HG03460 (cell line): Measurements from ENCODE around the gene PKN2.
"Not testable (repeated sequence)": the region's sequence is repeated elsewhere in the genome, so short reads cannot be mapped to it uniquely, and the experiment has no call there.

Experiments
- ATAC-seq: cut with Tn5 transposase; IDR thresholded peaks from one replicate; pipeline ENCODE4 v1.9.1; 2021; ENCODE audit not compliant: unreplicated experiment

PKN2 gene

DNA sequence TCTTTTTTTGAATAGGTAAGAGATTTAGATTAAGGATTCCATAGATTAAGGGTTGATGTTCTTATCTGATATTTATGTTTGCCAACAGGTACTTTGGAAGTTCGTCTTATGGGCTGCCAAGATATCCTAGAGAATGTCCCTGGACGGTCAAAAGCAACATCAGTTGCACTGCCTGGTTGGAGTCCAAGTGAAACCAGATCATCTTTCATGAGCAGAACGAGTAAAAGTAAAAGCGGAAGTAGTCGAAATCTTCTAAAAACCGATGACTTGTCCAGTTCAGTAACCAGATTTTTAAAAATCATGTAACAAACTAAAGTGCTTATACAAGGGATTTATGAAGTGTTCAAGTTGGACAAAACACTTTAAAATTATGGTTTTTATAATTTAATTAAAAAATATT lies 100.5 kb downstream of the PKN2 start:
- ATAC-seq, result no peak

DNA sequence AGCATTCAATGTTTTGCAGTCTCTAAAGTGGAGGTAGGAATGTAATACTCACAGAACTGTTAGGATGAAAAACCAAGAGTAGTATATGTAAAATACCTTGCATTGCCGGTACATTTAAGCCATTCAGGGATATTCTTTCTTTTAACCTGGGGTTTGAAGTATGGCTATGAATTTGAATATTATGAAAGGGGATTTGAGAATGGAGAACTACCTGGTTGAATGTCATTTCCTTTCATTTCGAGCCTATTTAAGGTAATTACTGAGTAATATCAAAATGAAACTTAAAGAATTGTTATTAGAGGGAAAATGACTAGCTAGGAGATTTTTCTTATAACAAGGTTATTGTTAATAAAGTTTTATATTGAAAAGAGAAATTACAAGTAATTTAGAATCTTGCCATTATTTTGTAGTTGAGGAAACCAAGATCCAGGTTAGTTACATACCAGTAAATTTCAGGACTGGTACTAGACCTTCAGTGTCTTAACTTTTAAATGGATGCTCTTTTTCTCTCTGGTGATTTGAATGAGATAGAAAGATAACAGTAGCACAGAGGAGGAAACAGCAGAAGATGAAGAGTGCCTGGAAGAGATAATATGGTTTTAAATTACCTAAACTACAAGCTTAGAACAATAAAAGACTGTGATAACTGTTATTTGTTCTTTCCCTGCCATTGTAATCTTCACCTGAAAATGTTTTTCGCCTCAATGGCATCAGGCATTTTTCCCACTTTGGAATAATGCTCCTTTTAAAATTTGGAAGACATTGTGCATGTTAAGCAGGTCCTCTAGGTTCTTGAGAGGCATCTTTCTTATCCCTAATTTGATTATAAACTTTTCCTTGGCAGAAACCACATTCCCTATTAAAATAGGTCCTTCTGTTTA lies 103.2 kb downstream of the PKN2 start:
- no peak for ATAC-seq

DNA sequence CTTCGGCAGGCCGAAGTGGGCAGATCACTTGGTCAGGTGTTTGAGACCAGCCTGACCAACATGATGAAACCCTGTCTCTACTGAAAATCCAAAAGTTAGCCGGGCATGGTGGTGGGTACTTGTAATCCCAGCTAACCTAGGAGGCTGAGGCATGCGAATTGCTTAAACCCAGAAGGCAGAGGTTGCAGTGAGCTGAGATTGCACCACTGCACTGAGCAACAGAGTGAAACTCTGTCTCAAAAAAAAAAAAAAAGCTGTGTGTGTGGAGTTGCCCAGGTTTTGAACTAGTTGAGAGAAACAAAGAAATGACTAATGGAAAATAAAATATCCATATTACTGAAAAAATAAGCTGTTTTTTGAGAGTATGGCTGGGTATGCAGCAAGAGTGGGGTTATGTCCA lies 107.1 kb downstream of the PKN2 start:
- ATAC-seq, result no peak

DNA sequence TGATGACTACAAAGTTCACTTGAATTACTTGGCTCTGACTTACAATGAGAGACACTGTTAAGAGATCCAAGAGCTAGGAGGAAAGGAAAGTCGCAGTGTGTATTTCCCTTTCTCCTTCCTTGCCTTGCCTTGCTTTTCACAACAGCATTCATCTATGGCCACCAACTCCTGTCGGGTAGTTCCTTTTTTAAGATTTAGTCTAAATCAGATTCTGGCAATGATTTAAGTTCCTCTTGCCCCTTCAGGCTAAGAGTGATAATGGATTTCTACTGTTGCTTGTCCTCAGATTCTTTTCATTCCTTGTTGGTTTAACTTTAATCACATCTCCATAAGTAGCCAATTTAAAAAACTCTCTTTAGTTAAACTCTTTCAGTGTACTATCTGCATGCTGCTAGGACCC lies 115.4 kb downstream of the PKN2 start:
- ATAC-seq, result no peak

DNA sequence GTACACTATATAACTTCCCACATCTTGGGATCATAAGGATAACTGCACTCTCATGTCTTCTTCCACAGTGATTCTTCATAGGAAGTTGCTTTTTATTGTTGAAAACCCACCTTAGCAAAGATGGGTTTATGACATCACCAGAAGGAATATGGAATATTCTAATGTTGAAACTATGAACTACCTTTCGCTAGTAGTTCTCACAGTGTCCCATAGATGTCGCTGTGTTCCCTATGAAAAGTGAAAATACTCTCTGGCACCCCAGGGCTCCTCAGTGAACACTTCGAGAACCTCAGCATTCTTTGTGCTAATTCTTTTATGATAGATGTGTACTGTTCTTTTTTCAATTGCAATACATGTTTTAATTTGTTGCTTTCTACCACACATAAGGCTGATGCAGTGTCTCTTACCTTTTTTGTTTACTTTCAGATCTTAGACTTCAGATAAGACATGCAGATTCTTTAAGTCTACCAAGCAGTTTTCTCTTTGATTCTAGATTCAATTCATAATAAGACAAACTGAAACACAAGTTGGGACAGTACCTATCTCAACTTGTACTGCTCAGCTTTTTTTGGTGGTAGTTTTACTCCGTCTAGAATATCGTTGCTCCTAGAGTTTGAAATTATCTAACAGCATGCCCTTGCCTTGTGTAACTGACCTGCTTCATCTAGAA lies 116.4 kb downstream of the PKN2 start:
- ATAC-seq, result no peak

DNA sequence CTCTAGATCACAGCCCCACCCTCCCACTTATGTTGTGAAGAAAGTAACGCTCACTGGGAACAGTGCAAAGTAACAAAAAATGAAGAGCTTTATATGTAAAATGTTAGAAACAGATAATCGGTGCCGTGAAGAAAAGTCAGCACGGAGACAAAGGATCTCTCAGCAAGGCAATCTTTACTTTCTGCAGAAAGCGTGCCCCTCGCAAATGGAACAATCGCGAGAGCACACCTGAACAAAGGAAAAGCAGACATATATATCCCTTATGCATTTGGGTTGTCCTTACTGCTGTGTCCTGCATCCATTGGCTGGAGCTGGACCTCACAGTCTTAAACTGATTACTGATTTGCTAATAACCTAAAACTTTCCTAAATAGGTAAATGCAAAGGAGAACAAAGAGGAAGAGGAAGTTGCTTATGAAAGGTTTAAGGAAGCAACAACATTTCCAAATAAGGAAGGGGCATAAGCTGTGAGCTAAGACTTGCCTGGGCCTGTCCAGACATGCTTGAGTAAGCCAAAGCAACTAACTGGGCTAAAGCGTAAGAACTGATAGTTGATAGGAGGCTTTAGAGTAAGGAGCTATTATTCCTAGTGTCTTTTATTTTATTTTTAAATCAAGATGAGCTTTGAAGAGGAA lies 117.6 kb downstream of the PKN2 start:
- no peak for ATAC-seq

DNA sequence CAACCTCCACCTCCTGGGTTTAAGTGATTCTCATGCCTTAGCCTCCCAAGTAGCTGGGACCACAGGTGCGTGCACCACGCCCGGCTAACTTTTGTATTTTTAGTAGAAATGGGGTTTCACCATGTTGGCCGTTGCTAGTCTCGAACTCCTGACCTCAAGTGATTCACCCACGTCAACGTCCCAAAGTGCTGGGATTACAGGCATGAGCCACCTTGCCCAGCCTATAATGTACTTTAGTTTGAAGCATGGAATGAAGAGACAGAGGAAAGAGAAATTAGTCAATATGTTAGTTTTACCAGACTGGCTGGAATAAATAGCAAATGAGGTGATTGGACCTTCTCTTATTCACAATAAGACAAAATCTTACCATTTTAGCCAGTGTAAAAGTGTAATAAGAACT lies 118.3 kb downstream of the PKN2 start:
- no peak for ATAC-seq

DNA sequence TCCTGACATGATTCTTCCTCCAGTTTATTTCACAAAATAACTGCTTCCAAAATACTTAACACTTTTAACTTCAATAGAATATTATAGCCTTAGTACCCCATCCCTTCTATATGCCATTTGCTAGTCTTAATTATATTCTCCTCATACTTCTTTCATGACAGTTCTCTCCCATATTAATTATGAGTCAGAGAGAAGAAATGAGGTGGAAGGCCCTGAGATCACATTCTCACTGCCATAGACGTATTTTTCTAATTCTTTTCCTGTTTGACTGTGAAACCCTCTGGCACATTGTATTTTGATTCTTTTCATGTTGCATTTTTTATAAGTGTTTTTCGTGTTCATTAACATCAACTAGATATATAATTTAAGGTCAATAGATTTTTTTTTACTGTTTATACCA lies 118.9 kb downstream of the PKN2 start:
- ATAC-seq, result no peak

DNA sequence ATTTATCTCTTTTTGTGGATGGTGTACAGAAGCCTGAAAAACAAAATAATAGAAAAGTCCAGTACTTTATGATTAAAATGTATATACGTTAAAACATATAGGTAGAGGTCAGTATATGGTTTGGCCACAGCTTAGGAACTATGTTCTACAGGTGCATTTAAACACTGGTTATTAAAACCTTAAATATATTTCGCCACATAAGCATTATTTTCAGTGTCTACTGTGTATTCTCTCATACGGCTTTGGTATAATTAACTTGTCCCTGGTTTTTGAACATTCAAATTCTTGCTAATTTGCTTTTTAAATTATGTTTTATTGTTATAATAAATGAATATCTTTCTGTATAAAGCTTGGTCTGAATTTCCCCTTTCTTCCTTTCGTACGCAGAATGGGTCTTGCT lies 119.4 kb downstream of the PKN2 start:
- ATAC-seq, result no peak

DNA sequence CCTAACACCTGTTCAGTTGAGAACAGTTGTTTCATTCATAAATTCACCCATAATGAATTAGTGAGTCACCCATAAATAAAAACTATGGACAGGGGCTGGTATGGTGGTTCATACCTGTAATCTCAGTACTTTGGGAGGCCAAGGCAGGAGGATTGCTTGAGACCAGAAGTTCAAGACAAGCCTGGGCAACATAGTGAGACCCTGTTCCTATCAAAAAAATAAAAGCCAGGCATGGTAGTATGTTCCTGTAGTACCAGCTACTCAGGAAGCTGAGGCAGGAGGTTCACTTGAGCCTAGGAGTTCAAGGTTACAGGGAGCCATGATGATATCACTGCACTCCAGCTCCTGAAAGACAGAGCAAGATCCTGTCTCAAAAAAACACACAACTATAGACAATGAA lies 128.3 kb downstream of the PKN2 start:
- ATAC-seq, result no peak

DNA sequence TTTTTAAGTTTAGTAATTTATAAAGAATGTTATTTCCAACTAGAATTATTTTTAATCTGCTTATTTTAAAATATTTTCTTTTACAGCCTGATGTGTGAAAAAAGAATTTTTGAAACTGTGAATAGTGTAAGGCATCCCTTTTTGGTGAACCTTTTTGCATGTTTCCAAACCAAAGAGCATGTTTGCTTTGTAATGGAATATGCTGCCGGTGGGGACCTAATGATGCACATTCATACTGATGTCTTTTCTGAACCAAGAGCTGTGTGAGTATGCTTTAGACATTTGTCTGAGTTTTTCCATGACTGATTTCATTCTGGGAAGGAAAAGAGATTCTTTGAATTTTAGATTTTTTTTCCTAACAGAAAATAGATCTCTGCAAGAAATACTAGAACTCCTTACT lies 129.4 kb downstream of the PKN2 start:
- no peak for ATAC-seq

DNA sequence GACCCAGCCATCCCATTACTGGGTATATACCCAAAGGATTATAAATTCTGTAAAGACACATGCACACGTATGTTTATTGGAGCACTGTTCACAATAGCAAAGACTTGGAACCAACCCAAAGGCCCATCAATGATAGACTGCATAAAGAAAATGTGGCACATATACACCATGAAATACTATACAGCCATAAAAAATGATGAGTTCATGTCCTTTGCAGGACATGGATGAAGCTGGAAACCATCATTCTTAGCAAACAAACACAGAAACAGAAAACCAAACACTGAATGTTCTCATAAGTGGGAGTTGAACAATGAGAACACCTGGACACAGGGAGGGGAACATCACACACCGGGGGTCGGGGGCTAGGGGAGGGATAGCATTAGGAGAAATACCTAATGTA lies 135.6 kb downstream of the PKN2 start:
- not testable (repeated sequence) for ATAC-seq

DNA sequence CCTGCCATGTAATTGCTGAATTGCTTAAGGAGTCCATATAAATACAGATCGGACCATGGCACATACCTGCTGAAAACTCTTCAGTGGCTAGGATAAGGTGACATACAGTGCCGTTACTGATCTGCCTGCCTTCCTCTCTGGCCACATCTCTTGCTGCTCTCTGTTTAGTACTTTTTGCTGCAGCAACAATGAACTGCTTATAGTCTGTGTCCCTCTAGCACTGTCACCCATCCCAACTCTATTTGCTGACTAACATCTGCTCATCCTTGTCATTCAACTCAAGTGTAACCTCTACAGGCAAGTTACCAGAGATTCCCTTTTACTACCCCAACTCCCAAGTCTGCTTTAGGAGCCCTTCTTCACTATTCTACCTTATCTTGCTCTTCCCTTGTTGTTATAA lies 141.6 kb downstream of the PKN2 start:
- no peak for ATAC-seq

DNA sequence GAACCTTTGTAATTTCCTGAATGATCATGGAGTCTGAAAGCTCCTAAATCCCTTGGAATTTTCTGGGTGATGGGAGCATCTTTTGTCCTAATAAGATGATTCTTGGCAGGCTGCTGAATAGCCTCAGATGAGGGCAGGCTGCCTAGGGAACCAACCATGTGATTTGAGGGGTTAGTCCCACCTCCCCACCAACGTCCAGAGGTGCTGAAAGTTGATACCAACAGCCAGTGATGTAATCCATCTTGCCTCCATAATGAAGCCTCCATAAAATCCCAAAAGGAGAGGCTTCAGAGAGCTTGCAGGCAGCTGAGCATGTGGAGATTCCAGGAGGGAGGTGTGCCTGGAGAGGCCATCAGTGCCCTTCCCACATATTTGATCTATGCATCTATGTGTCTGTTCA lies 163.6 kb downstream of the PKN2 start:
- ATAC-seq, result no peak

DNA sequence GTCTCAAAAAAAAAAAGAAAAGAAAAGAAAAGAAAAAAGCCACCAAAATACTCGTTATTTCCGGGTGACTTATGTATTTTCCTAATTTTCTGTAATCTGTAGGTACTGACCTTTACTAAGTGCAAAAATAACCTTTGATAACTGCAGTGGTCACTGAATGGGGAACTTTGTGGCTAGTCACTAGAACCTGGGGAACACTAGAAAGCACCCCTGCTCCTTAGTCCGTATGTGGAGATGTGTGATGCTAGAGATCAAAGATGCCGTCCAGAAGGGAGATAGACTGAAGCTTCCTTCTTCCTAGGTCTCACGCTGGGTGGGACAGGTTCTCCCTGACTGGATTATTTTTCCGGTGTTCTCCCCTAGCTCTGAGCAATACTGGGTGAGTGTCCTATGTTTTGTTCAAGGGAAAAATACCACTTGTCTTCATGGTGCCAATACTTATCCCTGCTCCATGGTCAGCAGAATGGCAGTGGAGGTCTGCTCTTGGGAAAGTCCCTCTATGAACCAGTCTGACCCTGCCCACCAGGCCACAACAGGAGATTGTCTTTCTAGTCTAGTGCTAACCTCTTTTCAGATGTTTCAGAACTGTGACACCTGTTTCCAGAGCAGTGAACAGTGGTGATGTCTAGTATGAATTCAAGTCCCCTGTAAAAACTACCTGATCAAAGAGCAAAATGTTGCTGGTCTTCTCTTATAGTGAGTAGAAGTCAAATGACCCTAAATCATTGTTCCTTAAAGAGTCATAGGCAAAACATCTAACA lies 167.4 kb downstream of the PKN2 start:
- no peak for ATAC-seq

DNA sequence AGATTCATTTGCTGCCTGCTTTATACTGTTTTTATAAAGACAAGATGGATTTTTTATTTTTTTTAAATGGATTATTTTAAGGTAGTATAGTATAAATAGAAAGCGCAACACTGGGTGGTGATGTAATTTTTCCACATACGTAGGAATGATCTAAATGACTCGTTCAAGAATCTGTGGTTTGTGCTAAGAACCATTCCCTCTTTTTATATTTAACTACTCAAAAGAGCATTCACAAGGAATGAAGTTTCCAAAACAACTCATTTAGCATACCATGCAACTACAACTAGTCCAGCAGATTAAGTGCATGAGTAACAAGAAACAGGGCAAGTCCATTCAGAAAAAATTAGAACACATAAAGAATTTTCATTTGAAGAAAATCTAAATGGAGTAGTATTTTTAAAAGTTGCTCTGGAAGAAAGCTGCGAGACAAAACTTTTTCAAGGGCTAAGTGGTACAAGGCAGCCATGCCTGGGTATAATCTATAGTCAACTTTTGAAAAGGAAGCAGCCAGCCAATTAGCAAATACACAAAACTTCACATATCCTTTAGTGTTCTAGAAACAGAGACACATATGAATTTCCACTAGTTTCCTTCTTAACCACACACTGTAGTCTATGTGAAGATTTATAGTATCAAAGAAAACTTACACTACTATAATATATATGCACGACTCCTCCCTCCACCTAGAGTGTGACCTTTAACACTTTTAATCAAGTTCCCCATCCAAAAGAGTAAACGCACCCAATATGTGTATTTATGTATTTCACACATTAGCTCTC lies 183.9 kb downstream of the PKN2 start:
- ATAC-seq, result no peak

DNA sequence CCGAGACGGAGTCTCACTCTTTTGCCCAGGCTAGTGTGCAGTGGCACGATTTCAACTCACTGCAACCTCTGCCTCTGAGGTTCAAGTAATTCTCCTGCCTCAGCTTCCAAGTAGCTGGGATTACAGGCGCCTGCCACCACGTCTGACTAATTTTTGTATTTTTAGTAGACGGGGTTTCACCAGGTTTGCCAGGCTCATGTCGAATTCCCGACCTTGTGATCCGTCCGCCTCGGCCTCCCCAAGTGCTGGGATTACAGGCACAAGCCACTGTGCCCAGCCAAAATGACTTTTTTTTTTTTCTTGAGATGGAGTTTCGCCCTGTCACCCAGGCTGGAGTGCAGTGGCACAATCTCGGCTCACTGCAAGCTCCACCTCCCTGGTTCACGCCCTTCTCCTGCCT lies 185.6 kb downstream of the PKN2 start:
- not testable (repeated sequence) for ATAC-seq

DNA sequence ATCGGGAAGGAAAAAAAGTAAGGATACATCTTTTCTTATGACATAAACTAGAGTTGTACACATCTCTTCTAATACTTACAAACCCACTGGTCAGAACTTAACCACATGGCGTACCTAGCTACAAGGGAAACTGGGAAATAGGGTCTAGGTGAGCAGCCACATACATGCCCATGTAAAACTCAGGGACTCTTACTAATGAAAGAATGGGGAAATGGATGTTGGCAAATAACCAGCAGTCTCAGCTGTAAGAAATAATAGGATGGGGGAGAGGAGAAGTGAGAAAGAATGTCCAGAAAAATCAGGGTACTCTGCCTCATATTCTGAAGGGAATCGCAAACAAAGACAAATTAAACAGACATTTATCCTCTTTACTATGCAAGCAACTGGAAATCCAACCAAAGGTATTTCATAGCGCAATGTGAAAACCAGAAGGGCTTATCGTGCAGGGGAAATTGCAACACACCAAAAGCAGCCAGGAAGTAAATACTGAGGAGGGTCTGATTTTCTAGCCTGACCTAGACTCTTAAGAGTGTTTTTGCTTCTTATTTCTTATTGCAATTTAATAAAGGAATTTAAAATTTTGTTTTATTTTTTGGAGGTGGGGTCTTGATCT lies 189.8 kb downstream of the PKN2 start:
- ATAC-seq, result no peak

DNA sequence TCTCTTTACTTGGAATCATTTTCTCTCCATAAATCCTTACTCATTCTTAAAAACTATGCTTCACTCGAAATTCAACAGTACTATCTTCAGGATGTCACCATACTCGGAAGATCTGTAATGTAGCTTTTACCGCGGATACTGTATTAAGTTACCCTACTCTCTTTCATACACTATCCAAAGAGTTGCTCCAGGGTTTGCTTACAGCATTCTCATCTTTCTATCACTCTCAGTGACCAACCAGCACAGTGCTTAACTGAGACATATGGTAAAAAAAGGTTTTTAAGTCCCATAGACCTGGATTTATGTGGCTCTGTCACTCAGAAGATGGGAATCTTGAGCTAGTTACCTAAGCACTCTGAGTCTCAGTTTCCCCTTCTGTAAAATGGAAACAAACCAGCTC lies 191.5 kb downstream of the PKN2 start:
- no peak for ATAC-seq
